GM23338 (cell line): ENCODE results near the gene APOBEC3B. TPM values are rescaled to one million over a fixed set of nuclear protein-coding genes. Genes with fewer than 3 reads are reported as not detected.

Experiments used
- ATAC-seq: fragments of 200-7000 bp; cut with Tn5 transposase; 3 replicates; pipeline ENCODE4 v1.9.1; 2020
- DNase-seq: peaks from one replicate; pipeline ENCODE4 v3.0.0-alpha.2; 2015; ENCODE audit warnings: low spot score
- H2AFZ ChIP-seq: fragments of 200-600 bp; sonication (generic); 2 replicates; pipeline ENCODE4 v1.8.0; 2016; ENCODE audit warnings: antibody characterized with exemption, mild to moderate bottlenecking, moderate library complexity
- H3F3A ChIP-seq: fragments of 200-600 bp; sonication (generic); replicated peaks from 2 replicates; pipeline ENCODE4 v1.8.0; 2017; ENCODE audit warnings: antibody characterized with exemption, mixed run types, low read depth
- H3K27ac ChIP-seq: fragments of 200-600 bp; sonication (generic); 2 replicates; pipeline ENCODE4 v1.6.1; 2016; ENCODE audit warnings: low read depth
- H3K27me3 ChIP-seq: fragments of 200-600 bp; sonication (generic); 2 replicates; pipeline ENCODE4 v1.8.0; 2016; ENCODE audit warnings: mild to moderate bottlenecking, mixed run types, moderate library complexity; ENCODE audit not compliant: insufficient read depth
- H3K36me3 ChIP-seq: fragments of 200-600 bp; sonication (generic); 2 replicates; pipeline ENCODE4 v1.8.0; 2016; ENCODE audit warnings: mild to moderate bottlenecking; ENCODE audit not compliant: insufficient read depth
- H3K4me1 ChIP-seq: fragments of 200-600 bp; sonication (generic); 2 replicates; pipeline ENCODE4 v1.8.0; 2016; ENCODE audit warnings: mild to moderate bottlenecking, moderate library complexity; ENCODE audit not compliant: insufficient read depth
- H3K4me2 ChIP-seq: fragments of 200-600 bp; sonication (generic); 2 replicates; pipeline ENCODE4 v1.7.1; 2017; ENCODE audit warnings: mixed run types
- H3K4me3 ChIP-seq: fragments of 200-600 bp; sonication (generic); 2 replicates; pipeline ENCODE4 v1.6.1; 2016; ENCODE audit warnings: mixed run types
- H3K79me2 ChIP-seq: fragments of 200-600 bp; sonication (generic); replicated peaks from 2 replicates; pipeline ENCODE4 v1.8.0; 2017; ENCODE audit warnings: mild to moderate bottlenecking; ENCODE audit not compliant: insufficient read depth
- H3K9me2 ChIP-seq: fragments of 200-600 bp; sonication (generic); 2 replicates; pipeline ENCODE4 v1.8.0; 2017; ENCODE audit not compliant: insufficient read depth
- H4K20me1 ChIP-seq: fragments of 200-600 bp; sonication (generic); replicated peaks from 2 replicates; pipeline ENCODE4 v1.8.0; 2017; ENCODE audit warnings: mild to moderate bottlenecking; ENCODE audit not compliant: insufficient read depth
- H3K27ac Mint-ChIP-seq: 2 replicates; pipeline ENCODE4 v1.8.0; 2020; ENCODE audit warnings: inconsistent platforms, mild to moderate bottlenecking, moderate library complexity, mixed read lengths
- H3K27me3 Mint-ChIP-seq: 3 replicates; pipeline ENCODE4 v1.8.0; 2022; ENCODE audit warnings: low read depth, mild to moderate bottlenecking, moderate library complexity, mixed read lengths, inconsistent platforms; ENCODE audit not compliant: insufficient read depth, poor library complexity
- H3K36me3 Mint-ChIP-seq: 3 replicates; pipeline ENCODE4 v1.8.0; 2021; ENCODE audit warnings: low read depth, mild to moderate bottlenecking, inconsistent platforms, moderate library complexity, mixed read lengths
- H3K4me1 Mint-ChIP-seq: 3 replicates; pipeline ENCODE4 v1.8.0; 2020; ENCODE audit warnings: mild to moderate bottlenecking, inconsistent platforms, mixed read lengths
- H3K4me3 Mint-ChIP-seq: 3 replicates; pipeline ENCODE4 v1.8.0; 2021; ENCODE audit warnings: moderate library complexity, mild to moderate bottlenecking, inconsistent platforms, mixed read lengths
- H3K9me3 Mint-ChIP-seq: 3 replicates; pipeline ENCODE4 v1.8.0; 2020; ENCODE audit warnings: moderate library complexity, mild to moderate bottlenecking, inconsistent platforms, mixed read lengths
- CREB1 ChIP-seq: fragments of 250-450 bp; sonication (Bioruptor Pico); IDR thresholded peaks from 2 replicates; pipeline ENCODE4 v1.5.0; 2020; ENCODE audit warnings: low read depth, mild to moderate bottlenecking, moderate library complexity
- EZH2 ChIP-seq: fragments of 200-600 bp; sonication (generic); IDR thresholded peaks from one replicate; pipeline ENCODE4 v1.8.0; 2017; ENCODE audit warnings: antibody characterized with exemption, mild to moderate bottlenecking, low read depth; ENCODE audit not compliant: unreplicated experiment
- EZH2phosphoT487 ChIP-seq: fragments of 200-600 bp; sonication (generic); IDR thresholded peaks from one replicate; pipeline ENCODE4 v1.8.1; 2018; ENCODE audit warnings: antibody characterized with exemption; ENCODE audit not compliant: unreplicated experiment
- JUNB ChIP-seq: IDR thresholded peaks from one replicate; pipeline ENCODE4 v1.6.1; 2016; ENCODE audit warnings: antibody characterized with exemption; ENCODE audit not compliant: unreplicated experiment
- NANOG ChIP-seq: IDR thresholded peaks from 2 replicates; pipeline ENCODE4 v1.6.1; 2016; ENCODE audit warnings: antibody characterized with exemption, borderline replicate concordance
- POLR2AphosphoS5 ChIP-seq: IDR thresholded peaks from 2 replicates; pipeline ENCODE4 v1.6.1; 2016; ENCODE audit warnings: antibody characterized with exemption, low read depth
- STAT1 ChIP-seq: IDR thresholded peaks from one replicate; pipeline ENCODE4 v1.6.1; 2016; ENCODE audit warnings: antibody characterized with exemption; ENCODE audit not compliant: unreplicated experiment
- ZNF114 ChIP-seq: fragments of 250-450 bp; sonication (Bioruptor Pico); IDR thresholded peaks from 2 replicates; pipeline ENCODE4 v1.5.0; 2020; ENCODE audit warnings: mild to moderate bottlenecking, moderate library complexity
- ZNF331 ChIP-seq: fragments of 250-450 bp; sonication (Bioruptor Pico); IDR thresholded peaks from 2 replicates; pipeline ENCODE4 v1.5.0; 2020; ENCODE audit warnings: low read depth, mild to moderate bottlenecking, moderate library complexity
- polyA plus RNA-seq: library from polyadenylated mRNA; unstranded; fragments of >200 nt; fragmentation: Nextera tagmentation; extraction: Ambion mirVana; gene quantifications from 2 replicates; pipeline ENCODE4 v1.2.1, GENCODE V29; 2016
- total RNA-seq: library from RNA; depleted of rRNA; stranded (reverse); fragments of >200 nt; shearing (Covaris generic); gene quantifications from 2 replicates; pipeline ENCODE4 v1.2.3, GENCODE V29; 2014
- TF ChIP-seq, protein P1 (sequence below), 2 experiments: fragments of 200-600 bp in 1 of 2; sonication (generic) in 1 of 2; conservative IDR thresholded peaks; 2 replicates each; pipeline versions ENCODE4 v1.5.1 to v1.6.1; 2016 to 2017; ENCODE audit warnings: antibody characterized with exemption in 2 of 2, low read depth in 2 of 2, mild to moderate bottlenecking in 2 of 2, moderate library complexity in 1 of 2
- TF ChIP-seq, protein P2 (sequence below): fragments of 250-450 bp; sonication (Bioruptor Pico); IDR thresholded peaks from 2 replicates; pipeline ENCODE4 v1.5.0; 2020; ENCODE audit warnings: mild to moderate bottlenecking, moderate library complexity
- TF ChIP-seq, protein P3 (sequence below): IDR thresholded peaks from 2 replicates; pipeline ENCODE4 v1.6.1; 2016; ENCODE audit warnings: antibody characterized with exemption
- TF ChIP-seq, protein P4 (sequence below): IDR thresholded peaks from one replicate; pipeline ENCODE4 v1.6.1; 2018; ENCODE audit warnings: antibody characterized with exemption; ENCODE audit not compliant: unreplicated experiment

Gene APOBEC3B
- total and polyA plus RNA-seq, 2 experiments from 2014 or later = 7.0 to 9.2 TPM

DNA sequence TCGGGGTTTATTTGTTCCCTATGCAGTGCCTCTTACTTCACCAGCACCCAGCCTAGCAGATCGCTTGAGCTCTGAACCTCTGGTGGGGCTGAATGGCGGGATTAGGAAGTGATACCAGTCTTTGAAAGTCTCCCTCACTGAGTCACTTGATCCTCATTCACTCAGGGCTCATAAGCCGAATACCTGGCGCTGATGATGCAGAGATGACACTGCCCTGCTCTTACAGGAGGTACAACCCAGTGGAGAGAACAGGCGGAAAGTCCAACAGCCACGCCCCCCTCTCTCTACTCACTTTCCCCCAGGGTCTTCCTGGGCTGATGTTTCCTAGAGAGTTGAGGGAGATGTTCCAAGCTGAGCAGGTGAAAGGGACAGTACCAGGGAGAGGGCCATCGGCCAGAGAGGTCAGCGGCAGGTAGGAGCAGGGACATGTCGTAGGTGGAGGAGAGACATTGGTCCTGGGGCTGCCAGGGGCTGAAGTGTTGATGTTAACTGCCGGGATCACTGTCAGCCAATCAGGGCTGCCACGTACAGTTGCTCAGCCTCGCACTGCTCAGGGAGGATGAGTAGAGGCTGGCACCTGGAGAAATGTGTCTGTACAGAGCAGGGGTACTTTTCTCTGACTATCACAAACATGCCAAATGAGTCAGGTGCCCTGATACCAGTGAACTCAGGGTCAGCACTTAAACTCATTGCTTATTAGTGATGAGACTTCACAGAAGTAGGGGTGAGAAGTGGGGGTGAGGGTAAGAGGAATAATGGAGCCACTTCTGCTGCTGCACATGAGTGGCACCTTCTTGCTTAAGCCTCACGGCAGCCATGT lies 34.6 kb upstream of the APOBEC3B start:
- Histone ChIP-seq H3K36me3 (no peaks in the 10 kb centered on the region), H3K27ac (no peak overlapping the region), H3K9me2 (no peaks in the 10 kb centered on the region), H3K4me2 (no peak overlapping the region), H2AFZ (peak overlapping the region; percentile 89), H3K27me3 (no peaks in the 10 kb centered on the region), H3K79me2 (no peaks in the 10 kb centered on the region), H4K20me1 (peaks cover 3% of the 10 kb centered on the region; the same call in 1 of the 2 replicates), H3F3A (no peaks in the 10 kb centered on the region), H3K4me3 (no peak overlapping the region), H3K4me1 (no peaks in the 10 kb centered on the region; the same call in 1 of the 2 replicates)
- H3K27ac Mint-ChIP-seq = no peak overlapping the region
- no peaks in the 10 kb centered on the region for H3K36me3 Mint-ChIP-seq
- DNase-seq (no peak), ATAC-seq (no peak)
- peaks cover 10% of the 10 kb centered on the region for H3K4me1 Mint-ChIP-seq
- H3K9me3 Mint-ChIP-seq = no peaks in the 10 kb centered on the region
- H3K27me3 Mint-ChIP-seq = peaks cover 6% of the 10 kb centered on the region
- H3K4me3 Mint-ChIP-seq = no peak overlapping the region
- TF ChIP-seq POLR2AphosphoS5 (no peak), ZNF331 (CRISPR knock-in tag) (no peak), CREB1 (CRISPR knock-in tag) (no peak), JUNB (no peak), EZH2phosphoT487 (no peak), ZNF114 (CRISPR knock-in tag) (no peak), STAT1 (no peak), EZH2 (no peak), NANOG (no peak)
- TF ChIP-seq, protein P1, sequence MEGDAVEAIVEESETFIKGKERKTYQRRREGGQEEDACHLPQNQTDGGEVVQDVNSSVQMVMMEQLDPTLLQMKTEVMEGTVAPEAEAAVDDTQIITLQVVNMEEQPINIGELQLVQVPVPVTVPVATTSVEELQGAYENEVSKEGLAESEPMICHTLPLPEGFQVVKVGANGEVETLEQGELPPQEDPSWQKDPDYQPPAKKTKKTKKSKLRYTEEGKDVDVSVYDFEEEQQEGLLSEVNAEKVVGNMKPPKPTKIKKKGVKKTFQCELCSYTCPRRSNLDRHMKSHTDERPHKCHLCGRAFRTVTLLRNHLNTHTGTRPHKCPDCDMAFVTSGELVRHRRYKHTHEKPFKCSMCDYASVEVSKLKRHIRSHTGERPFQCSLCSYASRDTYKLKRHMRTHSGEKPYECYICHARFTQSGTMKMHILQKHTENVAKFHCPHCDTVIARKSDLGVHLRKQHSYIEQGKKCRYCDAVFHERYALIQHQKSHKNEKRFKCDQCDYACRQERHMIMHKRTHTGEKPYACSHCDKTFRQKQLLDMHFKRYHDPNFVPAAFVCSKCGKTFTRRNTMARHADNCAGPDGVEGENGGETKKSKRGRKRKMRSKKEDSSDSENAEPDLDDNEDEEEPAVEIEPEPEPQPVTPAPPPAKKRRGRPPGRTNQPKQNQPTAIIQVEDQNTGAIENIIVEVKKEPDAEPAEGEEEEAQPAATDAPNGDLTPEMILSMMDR (conservative IDR thresholded peaks at IDR 0.05; ENCODE audit: low read depth in 2 of 2) = no peak
- TF ChIP-seq, protein P2, sequence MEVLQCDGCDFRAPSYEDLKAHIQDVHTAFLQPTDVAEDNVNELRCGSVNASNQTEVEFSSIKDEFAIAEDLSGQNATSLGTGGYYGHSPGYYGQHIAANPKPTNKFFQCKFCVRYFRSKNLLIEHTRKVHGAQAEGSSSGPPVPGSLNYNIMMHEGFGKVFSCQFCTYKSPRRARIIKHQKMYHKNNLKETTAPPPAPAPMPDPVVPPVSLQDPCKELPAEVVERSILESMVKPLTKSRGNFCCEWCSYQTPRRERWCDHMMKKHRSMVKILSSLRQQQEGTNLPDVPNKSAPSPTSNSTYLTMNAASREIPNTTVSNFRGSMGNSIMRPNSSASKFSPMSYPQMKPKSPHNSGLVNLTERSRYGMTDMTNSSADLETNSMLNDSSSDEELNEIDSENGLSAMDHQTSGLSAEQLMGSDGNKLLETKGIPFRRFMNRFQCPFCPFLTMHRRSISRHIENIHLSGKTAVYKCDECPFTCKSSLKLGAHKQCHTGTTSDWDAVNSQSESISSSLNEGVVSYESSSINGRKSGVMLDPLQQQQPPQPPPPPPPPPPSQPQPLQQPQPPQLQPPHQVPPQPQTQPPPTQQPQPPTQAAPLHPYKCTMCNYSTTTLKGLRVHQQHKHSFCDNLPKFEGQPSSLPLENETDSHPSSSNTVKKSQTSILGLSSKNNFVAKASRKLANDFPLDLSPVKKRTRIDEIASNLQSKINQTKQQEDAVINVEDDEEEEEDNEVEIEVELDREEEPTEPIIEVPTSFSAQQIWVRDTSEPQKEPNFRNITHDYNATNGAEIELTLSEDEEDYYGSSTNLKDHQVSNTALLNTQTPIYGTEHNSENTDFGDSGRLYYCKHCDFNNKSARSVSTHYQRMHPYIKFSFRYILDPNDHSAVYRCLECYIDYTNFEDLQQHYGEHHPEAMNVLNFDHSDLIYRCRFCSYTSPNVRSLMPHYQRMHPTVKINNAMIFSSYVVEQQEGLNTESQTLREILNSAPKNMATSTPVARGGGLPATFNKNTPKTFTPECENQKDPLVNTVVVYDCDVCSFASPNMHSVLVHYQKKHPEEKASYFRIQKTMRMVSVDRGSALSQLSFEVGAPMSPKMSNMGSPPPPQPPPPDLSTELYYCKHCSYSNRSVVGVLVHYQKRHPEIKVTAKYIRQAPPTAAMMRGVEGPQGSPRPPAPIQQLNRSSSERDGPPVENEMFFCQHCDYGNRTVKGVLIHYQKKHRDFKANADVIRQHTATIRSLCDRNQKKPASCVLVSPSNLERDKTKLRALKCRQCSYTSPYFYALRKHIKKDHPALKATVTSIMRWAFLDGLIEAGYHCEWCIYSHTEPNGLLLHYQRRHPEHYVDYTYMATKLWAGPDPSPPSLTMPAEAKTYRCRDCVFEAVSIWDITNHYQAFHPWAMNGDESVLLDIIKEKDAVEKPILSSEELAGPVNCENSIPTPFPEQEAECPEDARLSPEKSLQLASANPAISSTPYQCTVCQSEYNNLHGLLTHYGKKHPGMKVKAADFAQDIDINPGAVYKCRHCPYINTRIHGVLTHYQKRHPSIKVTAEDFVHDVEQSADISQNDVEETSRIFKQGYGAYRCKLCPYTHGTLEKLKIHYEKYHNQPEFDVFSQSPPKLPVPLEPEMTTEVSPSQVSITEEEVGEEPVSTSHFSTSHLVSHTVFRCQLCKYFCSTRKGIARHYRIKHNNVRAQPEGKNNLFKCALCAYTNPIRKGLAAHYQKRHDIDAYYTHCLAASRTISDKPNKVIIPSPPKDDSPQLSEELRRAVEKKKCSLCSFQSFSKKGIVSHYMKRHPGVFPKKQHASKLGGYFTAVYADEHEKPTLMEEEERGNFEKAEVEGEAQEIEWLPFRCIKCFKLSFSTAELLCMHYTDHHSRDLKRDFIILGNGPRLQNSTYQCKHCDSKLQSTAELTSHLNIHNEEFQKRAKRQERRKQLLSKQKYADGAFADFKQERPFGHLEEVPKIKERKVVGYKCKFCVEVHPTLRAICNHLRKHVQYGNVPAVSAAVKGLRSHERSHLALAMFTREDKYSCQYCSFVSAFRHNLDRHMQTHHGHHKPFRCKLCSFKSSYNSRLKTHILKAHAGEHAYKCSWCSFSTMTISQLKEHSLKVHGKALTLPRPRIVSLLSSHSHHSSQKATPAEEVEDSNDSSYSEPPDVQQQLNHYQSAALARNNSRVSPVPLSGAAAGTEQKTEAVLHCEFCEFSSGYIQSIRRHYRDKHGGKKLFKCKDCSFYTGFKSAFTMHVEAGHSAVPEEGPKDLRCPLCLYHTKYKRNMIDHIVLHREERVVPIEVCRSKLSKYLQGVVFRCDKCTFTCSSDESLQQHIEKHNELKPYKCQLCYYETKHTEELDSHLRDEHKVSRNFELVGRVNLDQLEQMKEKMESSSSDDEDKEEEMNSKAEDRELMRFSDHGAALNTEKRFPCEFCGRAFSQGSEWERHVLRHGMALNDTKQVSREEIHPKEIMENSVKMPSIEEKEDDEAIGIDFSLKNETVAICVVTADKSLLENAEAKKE (CRISPR knock-in tag) = no peak
- TF ChIP-seq, protein P3, sequence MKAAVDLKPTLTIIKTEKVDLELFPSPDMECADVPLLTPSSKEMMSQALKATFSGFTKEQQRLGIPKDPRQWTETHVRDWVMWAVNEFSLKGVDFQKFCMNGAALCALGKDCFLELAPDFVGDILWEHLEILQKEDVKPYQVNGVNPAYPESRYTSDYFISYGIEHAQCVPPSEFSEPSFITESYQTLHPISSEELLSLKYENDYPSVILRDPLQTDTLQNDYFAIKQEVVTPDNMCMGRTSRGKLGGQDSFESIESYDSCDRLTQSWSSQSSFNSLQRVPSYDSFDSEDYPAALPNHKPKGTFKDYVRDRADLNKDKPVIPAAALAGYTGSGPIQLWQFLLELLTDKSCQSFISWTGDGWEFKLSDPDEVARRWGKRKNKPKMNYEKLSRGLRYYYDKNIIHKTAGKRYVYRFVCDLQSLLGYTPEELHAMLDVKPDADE = no peak
- TF ChIP-seq, protein P4, sequence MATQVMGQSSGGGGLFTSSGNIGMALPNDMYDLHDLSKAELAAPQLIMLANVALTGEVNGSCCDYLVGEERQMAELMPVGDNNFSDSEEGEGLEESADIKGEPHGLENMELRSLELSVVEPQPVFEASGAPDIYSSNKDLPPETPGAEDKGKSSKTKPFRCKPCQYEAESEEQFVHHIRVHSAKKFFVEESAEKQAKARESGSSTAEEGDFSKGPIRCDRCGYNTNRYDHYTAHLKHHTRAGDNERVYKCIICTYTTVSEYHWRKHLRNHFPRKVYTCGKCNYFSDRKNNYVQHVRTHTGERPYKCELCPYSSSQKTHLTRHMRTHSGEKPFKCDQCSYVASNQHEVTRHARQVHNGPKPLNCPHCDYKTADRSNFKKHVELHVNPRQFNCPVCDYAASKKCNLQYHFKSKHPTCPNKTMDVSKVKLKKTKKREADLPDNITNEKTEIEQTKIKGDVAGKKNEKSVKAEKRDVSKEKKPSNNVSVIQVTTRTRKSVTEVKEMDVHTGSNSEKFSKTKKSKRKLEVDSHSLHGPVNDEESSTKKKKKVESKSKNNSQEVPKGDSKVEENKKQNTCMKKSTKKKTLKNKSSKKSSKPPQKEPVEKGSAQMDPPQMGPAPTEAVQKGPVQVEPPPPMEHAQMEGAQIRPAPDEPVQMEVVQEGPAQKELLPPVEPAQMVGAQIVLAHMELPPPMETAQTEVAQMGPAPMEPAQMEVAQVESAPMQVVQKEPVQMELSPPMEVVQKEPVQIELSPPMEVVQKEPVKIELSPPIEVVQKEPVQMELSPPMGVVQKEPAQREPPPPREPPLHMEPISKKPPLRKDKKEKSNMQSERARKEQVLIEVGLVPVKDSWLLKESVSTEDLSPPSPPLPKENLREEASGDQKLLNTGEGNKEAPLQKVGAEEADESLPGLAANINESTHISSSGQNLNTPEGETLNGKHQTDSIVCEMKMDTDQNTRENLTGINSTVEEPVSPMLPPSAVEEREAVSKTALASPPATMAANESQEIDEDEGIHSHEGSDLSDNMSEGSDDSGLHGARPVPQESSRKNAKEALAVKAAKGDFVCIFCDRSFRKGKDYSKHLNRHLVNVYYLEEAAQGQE = no peak
